Right atrium auricular region (tissue), 2 donors: Measurements from ENCODE around the gene ZNF487. TPM values are rescaled to one million over a fixed set of nuclear protein-coding genes. Genes with fewer than 3 reads are reported as not detected.

Experiments used
- DNase-seq: peaks from one replicate; pipeline ENCODE4 v3.0.0-alpha.2; 2019; ENCODE audit warnings: low spot score
- H3K27ac ChIP-seq, 2 donors: fragments of 200-600 bp; sonication (generic); 1 replicate in 1 of 2; 2 replicates in 1 of 2; pipeline ENCODE4 v1.5.1; 2016 to 2019
- H3K27me3 ChIP-seq, 2 donors: fragments of 200-600 bp; sonication (generic); one replicate each; pipeline versions ENCODE4 v1.5.1 to v1.6.0; 2017 to 2019
- H3K36me3 ChIP-seq: fragments of 200-600 bp; sonication (generic); one replicate; pipeline ENCODE4 v1.5.1; 2016
- H3K4me1 ChIP-seq, 2 donors: fragments of 200-600 bp; sonication (generic); one replicate each; pipeline versions ENCODE4 v1.5.1 to v1.6.0; 2017 to 2019
- H3K4me3 ChIP-seq, 2 donors: fragments of 200-600 bp; sonication (generic); 1 replicate in 1 of 2; 2 replicates in 1 of 2; pipeline ENCODE4 v1.5.1; 2017 to 2019; ENCODE audit warnings: mild to moderate bottlenecking in 1 of 2, moderate library complexity in 1 of 2
- H3K9me3 ChIP-seq, 2 donors: fragments of 200-600 bp; sonication (generic); one replicate each; pipeline ENCODE4 v1.5.1; 2019
- CTCF ChIP-seq, 2 donors: fragments of 200-600 bp; sonication (generic); IDR thresholded peaks; one replicate each; pipeline ENCODE4 v1.5.1; 2019; ENCODE audit warnings: antibody characterized with exemption in 2 of 2
- total RNA-seq, 2 donors: library from RNA; depleted of rRNA; stranded (reverse); fragments of >200 nt; gene quantifications; one replicate each; pipeline ENCODE4 v1.1.0, GENCODE V29; 2016

Gene ZNF487
- total RNA-seq, 2 donors from 2014 or later = 3.9 to 4.9 TPM

GRCh38 chr10:43411536-43411935, 25.4 kb upstream of the ZNF487 start:
- H3K27me3 ChIP-seq = no peaks in the 10 kb centered on the region
- no peak overlapping the region for H3K27ac ChIP-seq
- H3K9me3 ChIP-seq = no peaks in the 10 kb centered on the region
- no peaks in the 10 kb centered on the region for H3K36me3 ChIP-seq
- H3K4me1 ChIP-seq = peaks cover 0 to 20% of the 10 kb centered on the region in 2 donors
- no peak overlapping the region for H3K4me3 ChIP-seq
- DNase-seq = no peak
- TF ChIP-seq CTCF (IDR thresholded peaks at IDR 0.05) = no peak

GRCh38 chr10:43415544-43415943, 21.4 kb upstream of the ZNF487 start:
- no peaks in the 10 kb centered on the region for H3K36me3 ChIP-seq
- H3K27ac ChIP-seq = no peak overlapping the region
- H3K9me3 ChIP-seq = no peaks in the 10 kb centered on the region
- no peaks in the 10 kb centered on the region for H3K27me3 ChIP-seq
- no peak for DNase-seq
- TF ChIP-seq CTCF (IDR thresholded peaks at IDR 0.05) = no peak
- no peak overlapping the region for H3K4me3 ChIP-seq
- H3K4me1 ChIP-seq = peaks cover 0 to 7% of the 10 kb centered on the region in 2 donors

GRCh38 chr10:43417950-43418768, 18.8 kb upstream of the ZNF487 start:
- Histone ChIP-seq H3K4me1 (peaks cover 0 to 15% of the 10 kb centered on the region in 2 donors), H3K27ac (no peak overlapping the region), H3K4me3 (no peak overlapping the region), H3K36me3 (no peaks in the 10 kb centered on the region), H3K27me3 (no peaks in the 10 kb centered on the region), H3K9me3 (no peaks in the 10 kb centered on the region)
- TF ChIP-seq CTCF (IDR thresholded peaks at IDR 0.05) = no peak
- no peak for DNase-seq

- peaks cover 0 to 15% of the 10 kb centered on the region in 2 donors for H3K4me1 ChIP-seq
- H3K4me3 ChIP-seq = peak overlapping the region; percentile 50 to 64
- H3K27me3 ChIP-seq = no peaks in the 10 kb centered on the region
- DNase-seq = no peak
- TF ChIP-seq CTCF (IDR thresholded peaks at IDR 0.05) = no peak
- no peaks in the 10 kb centered on the region for H3K9me3 ChIP-seq
- no peaks in the 10 kb centered on the region for H3K36me3 ChIP-seq
- peak overlapping the region; percentile 97 to 99 for H3K27ac ChIP-seq
These were observed 16.9 kb upstream of the ZNF487 start for GRCh38 chr10:43419997-43420368.

- DNase-seq = peak; percentile 94
- Histone ChIP-seq H3K27me3 (no peaks in the 10 kb centered on the region), H3K9me3 (no peaks in the 10 kb centered on the region), H3K4me1 (peaks cover 0 to 15% of the 10 kb centered on the region in 2 donors), H3K27ac (peak overlapping the region; percentile 97 to 99), H3K36me3 (no peaks in the 10 kb centered on the region), H3K4me3 (peak overlapping the region; percentile 50 to 64)
- TF ChIP-seq CTCF (IDR thresholded peaks at IDR 0.05) = peak in 1 of 2 donors; percentile 42
These were observed 16.3 kb upstream of the ZNF487 start for GRCh38 chr10:43420369-43421200.
